ENCODE measurements around the gene PTPRT. TPM values are rescaled to one million over a fixed set of nuclear protein-coding genes. Genes with fewer than 3 reads are reported as not detected.

The PTPRT gene
- total RNA-seq, 1 experiment from 2014 or later = not detected

- no peak for DNase-seq (ENCODE audit: low read depth)
Measured at GRCh38 chr20:42130810-42131596, 1058.7 kb downstream of the PTPRT start.

- DNase-seq (ENCODE audit: low read depth) = no peak
Measured at GRCh38 chr20:42125426-42125825, 1064.3 kb downstream of the PTPRT start.

- no peak for DNase-seq (ENCODE audit: low read depth)
Measured at GRCh38 chr20:42123981-42124473, 1065.7 kb downstream of the PTPRT start.

- no peak for DNase-seq (ENCODE audit: low read depth)
Measured at GRCh38 chr20:42118409-42119125, 1071.1 kb downstream of the PTPRT start.

- DNase-seq (ENCODE audit: low read depth) = no peak
Measured at GRCh38 chr20:42118001-42118400, 1071.7 kb downstream of the PTPRT start.

GRCh38 chr20:42113236-42113635 lies 1076.5 kb downstream of the PTPRT start:
- DNase-seq (ENCODE audit: low read depth) = no peak

- DNase-seq (ENCODE audit: low read depth) = no peak
Measured at GRCh38 chr20:42112161-42112560, 1077.5 kb downstream of the PTPRT start.

GRCh38 chr20:42111349-42111748 lies 1078.4 kb downstream of the PTPRT start:
- DNase-seq (ENCODE audit: low read depth) = no peak

GRCh38 chr20:42110301-42110700 lies 1079.4 kb downstream of the PTPRT start:
- DNase-seq (ENCODE audit: low read depth) = no peak

GRCh38 chr20:42102000-42102399 lies 1087.7 kb downstream of the PTPRT start:
- DNase-seq (ENCODE audit: low read depth) = no peak

GRCh38 chr20:42100137-42100704 lies 1089.5 kb downstream of the PTPRT start:
- no peak for DNase-seq (ENCODE audit: low read depth)

- no peak for DNase-seq (ENCODE audit: low read depth)
Measured at GRCh38 chr20:42099101-42099500, 1090.6 kb downstream of the PTPRT start.

GRCh38 chr20:42098418-42098817 lies 1091.3 kb downstream of the PTPRT start:
- DNase-seq (ENCODE audit: low read depth) = no peak

- no peak for DNase-seq (ENCODE audit: low read depth)
Measured at GRCh38 chr20:42097741-42098140, 1092.0 kb downstream of the PTPRT start.

- DNase-seq (ENCODE audit: low read depth) = no peak
Measured at GRCh38 chr20:42095221-42095620, 1094.5 kb downstream of the PTPRT start.

GRCh38 chr20:42093542-42094440 lies 1095.9 kb downstream of the PTPRT start:
- DNase-seq (ENCODE audit: low read depth) = no peak

- DNase-seq (ENCODE audit: low read depth) = no peak
Measured at GRCh38 chr20:42093041-42093440, 1096.7 kb downstream of the PTPRT start.

GRCh38 chr20:42085366-42085765 lies 1104.3 kb downstream of the PTPRT start:
- DNase-seq (ENCODE audit: low read depth) = no peak

GRCh38 chr20:42083280-42083679 lies 1106.4 kb downstream of the PTPRT start:
- DNase-seq (ENCODE audit: low read depth) = no peak

GRCh38 chr20:42082611-42083010 lies 1107.1 kb downstream of the PTPRT start:
- peak; percentile 7 for DNase-seq (ENCODE audit: low read depth)

- no peak for DNase-seq (ENCODE audit: low read depth)
Measured at GRCh38 chr20:42080956-42081355, 1108.8 kb downstream of the PTPRT start.

Measured in LHCN-M2 (cell line).